HG03135 (cell line): ENCODE measurements around the gene STX16.
"Not testable (repeated sequence)": the region's sequence is repeated elsewhere in the genome, so short reads cannot be mapped to it uniquely, and the experiment has no call there.

Experiments used
- ATAC-seq: cut with Tn5 transposase; IDR thresholded peaks from one replicate; pipeline ENCODE4 v1.9.1; 2021; ENCODE audit warnings: mild to moderate bottlenecking, moderate library complexity; ENCODE audit not compliant: unreplicated experiment

The STX16 gene

DNA sequence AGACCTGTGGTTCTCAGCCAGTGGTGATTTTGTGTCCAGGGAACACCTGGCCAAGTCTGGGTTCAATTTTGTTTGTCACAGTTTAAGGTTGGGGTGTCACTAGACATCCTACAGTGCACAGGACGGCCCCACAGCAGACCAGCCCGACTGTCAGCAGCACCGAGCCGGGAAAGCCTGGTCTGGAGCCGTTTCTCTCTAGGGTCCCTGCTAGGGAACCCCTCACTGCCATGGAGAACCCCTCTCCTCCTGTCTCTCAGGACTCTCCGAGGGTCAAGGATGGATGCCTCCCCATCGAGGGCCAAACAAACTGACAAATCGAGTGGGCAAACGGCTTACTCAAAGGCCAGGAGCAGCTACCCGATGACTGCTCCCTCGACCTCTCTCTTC, 15.8 kb upstream of the STX16 start:
- ATAC-seq = no peak

DNA sequence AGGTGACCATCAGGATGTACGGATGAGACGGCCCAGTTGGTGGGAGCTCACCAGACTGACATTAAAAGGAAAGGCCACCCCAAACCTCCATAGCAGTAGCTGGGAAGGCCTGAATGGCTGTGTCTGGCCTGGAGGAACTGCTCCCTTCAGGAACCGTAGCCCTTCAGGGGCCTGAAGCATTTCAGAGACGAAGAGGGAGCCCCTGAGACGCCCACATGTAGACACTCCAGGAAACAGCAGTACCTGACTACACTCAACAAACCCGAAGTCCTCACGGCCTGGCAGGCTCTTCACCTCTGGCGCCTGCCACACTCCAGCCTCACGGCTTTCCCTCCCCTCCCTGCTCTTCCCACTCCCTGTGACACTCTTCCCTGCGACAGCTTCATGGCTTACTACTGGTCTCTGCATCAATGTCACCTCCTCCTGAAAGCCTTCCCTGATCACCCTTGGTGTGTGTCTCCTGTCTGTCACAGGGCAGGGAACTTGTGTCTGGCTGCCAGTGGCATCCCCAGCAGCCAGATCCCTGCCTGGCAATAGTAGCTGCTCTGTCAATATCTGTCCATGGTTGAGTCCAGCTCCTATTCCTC, 14.6 kb upstream of the STX16 start:
- ATAC-seq = no peak

DNA sequence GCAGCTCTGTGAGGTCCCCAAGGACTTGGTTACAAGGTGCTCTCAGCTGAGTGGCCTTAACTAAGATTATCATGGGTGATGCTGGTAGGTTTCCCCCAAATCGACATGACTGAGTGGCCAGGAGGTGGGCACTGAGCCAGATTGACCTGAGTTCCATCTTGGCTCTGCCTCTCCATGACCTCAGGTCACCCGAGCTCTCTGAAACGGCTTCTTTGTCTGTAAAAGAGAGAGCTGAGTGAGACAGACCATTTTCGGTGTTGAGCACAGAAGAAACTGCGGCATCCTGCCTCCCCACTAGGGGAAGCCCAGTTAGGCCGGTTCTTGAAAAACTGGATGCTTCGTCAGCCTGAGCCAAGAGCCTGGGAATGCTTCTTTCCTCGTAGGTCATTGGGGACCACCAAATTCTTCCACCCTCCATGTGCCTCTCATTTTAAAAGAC, 14.1 kb upstream of the STX16 start:
- ATAC-seq = no peak

DNA sequence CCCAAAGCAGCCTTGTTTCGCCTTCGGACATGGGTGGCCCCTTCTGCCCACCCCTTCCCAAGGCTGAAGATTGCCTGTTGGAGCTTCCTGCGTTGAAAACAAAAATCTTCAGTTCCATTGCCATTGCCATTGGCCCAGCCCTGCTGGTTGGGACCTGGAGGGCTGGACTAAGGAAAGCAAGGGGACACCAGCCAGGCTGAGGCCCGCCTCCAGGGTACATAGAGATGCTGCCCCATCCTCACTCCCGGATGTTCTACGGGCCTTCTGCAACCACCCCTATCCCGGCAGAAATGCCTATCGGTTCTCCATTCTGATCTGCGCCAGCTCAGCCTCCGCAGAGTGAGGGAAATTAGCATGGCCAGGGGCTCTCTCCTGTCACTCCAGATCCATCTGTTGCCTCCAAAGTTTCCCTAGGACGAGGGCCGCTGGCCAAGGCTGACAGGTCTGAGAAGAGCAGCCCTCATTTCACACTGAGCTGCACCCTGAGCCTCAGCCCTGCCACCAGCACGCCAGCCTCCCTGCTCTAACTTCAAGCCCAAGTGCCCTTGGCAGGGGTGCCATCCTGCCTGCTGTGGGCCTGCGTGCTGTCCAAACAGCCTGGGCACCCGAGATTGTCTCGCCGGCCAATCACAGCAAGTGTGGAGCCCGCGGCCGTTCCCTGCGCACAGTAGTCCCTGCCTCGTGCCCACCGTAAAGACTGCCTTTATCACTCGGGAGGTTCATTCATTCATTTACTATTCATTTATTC, 13.4 kb upstream of the STX16 start:
- no peak for ATAC-seq

DNA sequence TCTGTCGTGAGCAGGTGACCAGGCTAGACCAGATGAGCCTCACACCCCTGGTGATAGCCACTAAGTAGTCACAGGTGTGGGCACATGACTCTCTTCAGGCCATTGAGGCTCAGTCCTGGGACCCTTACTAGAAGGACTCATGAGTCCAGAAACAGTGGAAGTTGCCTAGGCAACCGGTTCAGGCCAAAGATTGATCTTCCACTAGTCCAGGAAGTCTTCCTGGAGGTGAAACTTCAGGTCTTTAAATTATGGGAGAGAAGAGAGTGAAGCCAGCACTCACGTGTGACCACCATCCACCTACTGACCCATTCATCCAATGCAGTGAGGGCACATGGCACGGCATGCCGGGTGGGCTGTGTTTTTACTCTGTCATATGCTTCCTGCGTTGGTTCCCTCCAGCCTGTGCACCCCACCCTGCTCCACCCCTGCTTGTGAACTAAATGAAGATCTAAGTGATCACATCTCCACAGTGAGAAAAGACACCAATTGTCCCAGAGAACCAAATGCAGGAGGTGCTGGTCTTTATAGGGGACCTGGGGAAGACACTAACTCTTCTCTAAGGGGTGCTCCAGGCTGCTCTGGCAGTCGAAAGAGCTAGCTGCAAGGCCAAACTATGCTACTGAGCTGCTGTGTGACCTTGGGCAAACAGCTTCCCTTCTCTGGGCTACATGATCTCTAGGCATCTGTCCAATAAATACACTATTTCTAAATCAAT, 12.5 kb upstream of the STX16 start:
- no peak for ATAC-seq

DNA sequence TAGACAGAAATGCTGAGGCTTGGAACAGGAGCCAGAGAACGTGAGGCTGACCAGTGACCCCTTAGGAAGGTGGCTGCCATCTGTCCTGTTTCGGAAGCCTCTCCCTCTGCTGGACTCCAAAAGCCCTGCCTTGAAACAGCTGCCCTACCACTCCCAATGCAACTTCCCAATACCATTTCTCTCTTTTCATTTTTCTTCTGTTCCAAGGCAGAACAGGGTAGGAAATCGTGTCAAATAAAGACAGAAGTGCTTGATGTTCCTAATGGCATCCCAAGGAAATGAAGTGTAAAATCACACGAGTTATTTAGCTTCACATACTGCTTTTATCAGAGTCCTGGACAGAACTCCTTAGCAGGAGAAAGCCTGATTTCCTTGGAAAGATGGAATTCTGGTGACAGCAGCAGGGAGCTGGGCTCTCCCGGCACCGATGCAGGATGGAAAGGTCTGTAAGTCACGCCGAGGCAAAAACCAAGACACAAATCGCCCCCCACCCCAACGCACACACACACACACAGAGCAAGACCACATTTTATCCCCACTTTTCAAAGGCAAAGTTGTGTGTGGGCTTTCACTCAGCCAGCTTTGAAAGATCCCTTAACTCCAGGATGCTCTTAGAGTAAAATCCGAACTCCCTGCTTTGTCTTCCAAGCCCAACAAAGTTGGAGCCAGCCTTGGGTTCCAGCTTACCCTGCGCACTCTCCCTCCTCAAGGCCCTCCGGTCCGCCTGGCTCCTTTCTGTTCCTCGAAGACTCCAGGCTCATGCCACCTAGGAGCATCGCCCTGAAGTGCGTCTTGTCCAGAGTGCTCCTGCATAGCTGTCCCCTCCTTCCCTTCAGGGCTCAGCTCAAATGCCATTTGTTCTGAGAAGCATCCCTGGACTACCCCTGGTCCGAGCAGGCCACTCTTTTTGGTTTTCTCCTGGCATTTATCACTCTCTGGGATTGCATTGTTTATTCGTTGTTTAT, 11.6 kb upstream of the STX16 start:
- no peak for ATAC-seq

DNA sequence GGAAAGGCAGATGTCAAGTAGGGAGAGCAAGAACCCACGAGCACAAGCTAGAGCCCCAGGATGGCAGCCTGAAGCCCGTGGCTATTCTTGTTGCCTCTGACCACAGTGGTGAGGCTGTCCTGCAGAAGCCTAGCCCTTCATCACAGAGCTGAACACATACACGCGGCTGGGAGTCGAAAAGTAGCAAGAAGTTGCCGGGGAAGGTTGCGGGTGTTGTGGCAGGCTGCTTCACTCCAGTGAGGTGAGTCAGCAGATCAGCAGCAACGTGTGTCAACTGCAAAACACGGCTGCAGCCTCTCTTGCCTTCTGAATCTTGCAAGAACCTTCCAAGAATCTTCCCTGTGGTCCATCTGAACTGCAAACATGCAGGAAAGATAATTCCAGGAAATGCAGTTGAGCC, 10.6 kb upstream of the STX16 start:
- ATAC-seq = no peak

GRCh38 chr20:58642441-58642840, 8.6 kb upstream of the STX16 start:
- ATAC-seq = no peak

DNA sequence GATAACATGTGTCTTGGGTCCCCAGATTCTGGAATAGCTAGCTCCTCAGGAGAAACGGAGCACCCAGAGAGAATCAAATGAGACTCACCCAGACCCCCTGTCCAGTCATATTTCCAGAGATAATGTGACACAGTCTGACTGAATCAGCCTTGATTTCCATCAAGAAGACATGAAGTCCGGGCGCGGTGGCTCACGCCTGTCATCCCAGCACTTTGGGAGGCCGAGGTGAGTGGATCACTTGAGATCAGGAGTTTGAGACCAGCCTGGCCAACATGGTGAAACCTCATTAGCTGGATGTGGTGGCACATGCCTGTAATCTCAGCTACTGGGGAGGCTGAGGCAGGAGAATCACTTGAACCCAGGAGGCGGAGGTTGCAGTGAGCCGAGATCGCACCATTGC, 8.2 kb upstream of the STX16 start:
- ATAC-seq = not testable (repeated sequence)

GRCh38 chr20:58645412-58645968, 5.6 kb upstream of the STX16 start:
- ATAC-seq = no peak

GRCh38 chr20:58646257-58646656, 4.8 kb upstream of the STX16 start:
- ATAC-seq = no peak

DNA sequence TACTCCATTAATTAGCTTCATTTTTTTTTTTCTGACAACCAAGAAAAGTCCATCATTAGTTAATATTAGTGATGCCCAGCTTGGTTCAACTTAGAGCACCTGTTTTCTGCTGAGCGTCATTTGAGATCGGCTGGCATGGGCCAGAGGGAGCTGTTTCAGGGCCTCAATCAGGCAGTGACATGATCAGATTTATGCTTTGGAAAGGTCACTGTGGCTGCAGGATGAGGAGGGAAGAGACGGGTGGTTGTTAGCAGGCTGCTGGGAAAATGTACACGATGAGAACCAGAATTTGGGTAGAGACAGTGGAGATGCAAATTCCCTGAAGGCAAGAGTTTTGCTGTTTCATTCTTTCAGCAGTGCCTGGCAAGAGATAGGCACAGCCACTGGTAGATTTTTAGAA, 4.4 kb upstream of the STX16 start:
- ATAC-seq = no peak

DNA sequence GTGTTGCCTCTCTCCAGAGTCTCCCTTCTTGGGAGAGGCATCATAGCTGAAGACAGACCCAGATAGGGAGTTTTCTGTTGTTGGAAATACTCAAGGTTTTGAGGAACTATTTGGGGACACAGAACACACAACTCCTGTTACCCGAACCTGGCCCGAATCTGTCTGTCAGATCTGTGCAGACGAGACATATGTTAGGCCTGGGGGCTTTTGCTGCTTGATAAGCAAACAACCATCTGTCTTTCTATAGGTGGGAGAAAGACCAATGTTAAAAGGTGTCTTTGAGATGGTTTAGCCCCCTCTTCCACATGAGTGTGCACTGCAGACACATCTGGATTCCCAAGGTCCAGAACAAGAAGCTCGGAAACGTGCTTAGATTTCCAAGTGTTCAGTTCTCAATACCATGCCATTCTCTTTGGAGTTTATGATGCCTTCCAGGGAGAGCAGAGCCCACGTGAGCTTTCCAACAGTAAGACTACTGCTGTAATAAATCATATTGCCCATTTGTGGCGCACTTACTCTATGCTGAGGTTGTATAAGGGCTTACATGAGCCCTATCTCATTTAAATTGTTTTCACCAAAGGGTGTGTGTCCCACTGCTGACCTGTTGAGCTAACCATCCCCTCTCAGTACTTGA, 3.8 kb upstream of the STX16 start:
- no peak for ATAC-seq

- no peak for ATAC-seq
Observed at GRCh38 chr20:58647796-58648501, 3.1 kb upstream of the STX16 start.

DNA sequence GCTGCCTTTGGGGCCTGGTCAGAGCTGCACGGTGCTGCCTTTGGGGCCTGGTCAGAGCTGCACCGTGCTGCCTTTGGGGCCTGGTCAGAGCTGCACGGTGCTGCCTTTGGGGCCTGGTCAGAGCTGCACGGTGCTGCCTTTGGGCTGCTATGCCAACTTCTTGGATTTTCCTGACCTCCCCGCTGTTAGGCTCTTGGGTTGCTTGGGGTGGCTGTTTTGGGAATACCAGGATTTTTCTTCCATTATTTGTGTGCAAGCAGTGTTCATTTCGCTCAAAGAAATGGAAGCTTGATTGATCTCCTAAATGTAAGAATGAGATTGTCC, 2.6 kb upstream of the STX16 start:
- not testable (repeated sequence) for ATAC-seq

DNA sequence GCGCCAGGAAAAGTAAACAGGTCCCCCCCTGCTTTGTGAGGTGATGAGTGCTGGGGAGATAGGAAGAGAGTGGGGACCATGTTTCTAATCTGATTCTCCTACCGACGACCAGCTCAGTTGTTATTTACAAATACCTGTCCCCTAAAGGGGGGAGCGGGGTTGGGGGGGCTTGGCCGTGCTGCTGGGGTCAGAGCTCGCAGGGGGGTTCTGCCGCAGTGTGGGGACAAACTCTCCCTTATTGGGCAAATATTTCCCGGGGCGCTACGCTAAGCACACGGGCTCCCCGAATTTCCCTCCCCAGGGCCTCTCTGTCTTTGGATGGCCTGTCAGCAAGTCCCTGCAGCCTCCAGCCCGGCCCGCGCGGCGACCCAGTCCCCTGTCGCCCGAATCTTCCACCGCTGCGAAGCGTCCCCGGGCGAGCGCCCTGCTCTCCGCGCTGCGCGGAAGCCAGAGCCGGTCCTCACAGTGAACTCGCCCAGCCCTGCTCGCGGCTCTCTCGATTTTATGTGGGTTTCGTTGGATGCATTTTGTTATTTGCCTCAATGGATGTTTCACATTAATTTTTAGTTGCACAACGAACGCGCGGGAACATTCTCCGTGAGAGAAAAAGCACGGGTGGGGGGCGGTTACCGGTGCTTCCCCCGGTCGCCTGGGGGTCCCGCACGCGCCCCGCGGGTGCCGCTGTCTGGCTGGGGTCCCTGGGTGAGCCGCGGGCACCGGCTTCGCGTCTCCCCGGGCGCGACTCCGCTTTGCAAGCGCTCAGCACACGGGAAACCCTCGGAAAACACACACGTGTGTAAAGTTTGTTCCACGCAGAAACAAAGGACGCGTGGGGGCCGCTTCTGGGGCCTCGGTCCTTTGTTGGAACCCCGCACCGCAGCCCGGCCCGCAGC, 1.5 kb upstream of the STX16 start:
- no peak for ATAC-seq

DNA sequence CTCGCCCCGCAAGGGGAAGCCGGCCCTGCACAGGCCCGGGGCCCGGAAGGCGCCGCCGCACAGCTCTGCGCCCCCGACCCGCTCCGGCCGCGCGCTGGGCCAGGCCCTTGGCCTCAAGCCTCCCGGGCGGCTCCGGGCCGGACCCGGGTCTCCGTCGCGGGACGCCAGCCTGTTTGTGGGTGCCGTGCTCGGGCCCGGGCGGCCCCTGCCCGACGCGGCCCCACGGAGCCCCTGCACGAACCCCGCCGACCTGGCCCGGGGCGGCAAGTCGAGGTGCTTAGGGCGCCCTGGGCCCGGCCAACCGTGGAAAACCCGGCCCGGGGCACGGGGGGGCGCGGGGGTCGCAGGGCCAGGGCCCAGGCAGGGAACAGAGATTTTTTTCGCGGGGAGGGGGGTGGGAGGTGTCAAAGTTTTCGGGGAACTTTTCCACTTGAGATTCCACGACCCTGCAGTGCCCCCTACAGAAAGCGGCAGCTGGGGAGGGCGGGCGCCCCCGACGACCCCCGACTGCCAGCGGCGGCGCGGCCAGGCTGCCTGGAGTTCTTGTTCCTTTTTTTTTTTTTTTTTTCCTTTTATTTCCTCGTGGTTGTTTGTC, 805 bp upstream of the STX16 start:
- no peak for ATAC-seq

GRCh38 chr20:58651559-58651945, 469 bp downstream of the STX16 start:
- ATAC-seq = no peak
